Natural killer cell (primary cell): ENCODE measurements around the gene C22orf39. TPM values are rescaled to one million over a fixed set of nuclear protein-coding genes. Genes with fewer than 3 reads are reported as not detected.
A peak's percentile ranks its signal among the peaks of the same experiment; 100 is the strongest.

ENCODE experiments used
- ATAC-seq, 3 donors: fragments of 150-1000 bp in 2 of 3; fragments of 200-7000 bp in 1 of 3; cut with Tn5 transposase; 1 replicate in 1 of 3; 2 replicates in 2 of 3; pipeline ENCODE4 v1.10.0; 2021; ENCODE audit warnings: mild to moderate bottlenecking in 2 of 3, moderate library complexity in 2 of 3
- DNase-seq, 2 donors: peaks; one replicate each; pipeline versions ENCODE4 v3.0.0 to v3.0.0-alpha.2; 2013 to 2021; ENCODE audit warnings: mixed read lengths in 1 of 2
- H3K27ac ChIP-seq: one replicate; pipeline ENCODE4 v1.5.1; 2013; ENCODE audit warnings: mild to moderate bottlenecking, low read length
- H3K27me3 ChIP-seq: one replicate; pipeline ENCODE4 v1.6.1; 2013; ENCODE audit warnings: low read length; ENCODE audit not compliant: control insufficient read depth, insufficient read depth
- H3K36me3 ChIP-seq: one replicate; pipeline ENCODE4 v1.6.1; 2013; ENCODE audit warnings: low read length; ENCODE audit not compliant: control insufficient read depth, insufficient read depth
- H3K4me1 ChIP-seq: one replicate; pipeline ENCODE4 v1.6.1; 2013; ENCODE audit warnings: low read length; ENCODE audit not compliant: control insufficient read depth, insufficient read depth
- H3K4me3 ChIP-seq: one replicate; pipeline ENCODE4 v1.5.1; 2013; ENCODE audit warnings: low read length
- H3K9me3 ChIP-seq: one replicate; pipeline ENCODE4 v1.6.1; 2013; ENCODE audit warnings: low read length; ENCODE audit not compliant: control insufficient read depth, insufficient read depth
- H3K27ac Mint-ChIP-seq, 2 donors: one replicate each; pipeline ENCODE4 v1.8.0; 2022; ENCODE audit warnings: mild to moderate bottlenecking in 2 of 2, mixed read lengths in 2 of 2, moderate library complexity in 1 of 2
- H3K27me3 Mint-ChIP-seq, 2 donors: one replicate each; pipeline ENCODE4 v1.8.0; 2022; ENCODE audit warnings: low read depth in 2 of 2, mixed read lengths in 2 of 2
- H3K36me3 Mint-ChIP-seq: one replicate; pipeline ENCODE4 v1.8.0; 2022; ENCODE audit warnings: mixed read lengths
- H3K4me1 Mint-ChIP-seq, 2 donors: one replicate each; pipeline ENCODE4 v1.8.0; 2022; ENCODE audit warnings: mixed read lengths in 2 of 2
- H3K4me3 Mint-ChIP-seq: one replicate; pipeline ENCODE4 v1.8.0; 2022; ENCODE audit warnings: mild to moderate bottlenecking, moderate library complexity, mixed read lengths
- H3K9me3 Mint-ChIP-seq, 2 donors: one replicate each; pipeline ENCODE4 v1.8.0; 2022; ENCODE audit warnings: mixed read lengths in 2 of 2
- WGBS: methylation state at CpG from one replicate; pipeline ENCODE4 v1.1.7; 2013; ENCODE audit warnings: missing lambda C conversion rate; ENCODE audit not compliant: insufficient coverage; 5-methylcytosine and 5-hydroxymethylcytosine counted together
- intact Hi-C: fragments of 100-400 bp; cut with micrococcal nuclease; formaldehyde crosslinking; loops from one replicate; pipeline ENCODE4 v1.14.2; 2022
- total RNA-seq, 4 donors: library from RNA; stranded (reverse); fragments of 120-200 nt in 1 of 4; gene quantifications; one replicate each; pipeline versions ENCODE4 v1.2.3 to v1.2.4, GENCODE V29; 2013 to 2022
- TF ChIP-seq, protein P1 (sequence below): fragments of 200-600 bp; IDR thresholded peaks from one replicate; pipeline ENCODE4 v1.8.0; 2022; ENCODE audit warnings: antibody characterized with exemption

The C22orf39 gene
- total RNA-seq, 3 donors from 2014 or later (not counting 1 experiment from before 2014, with no cell fraction given), result 45.4 to 53.3 (median 50.2) TPM

- no peaks in the 10 kb centered on the region for H3K9me3 Mint-ChIP-seq
- intact Hi-C loops, result no loop called here
- H3K36me3 Mint-ChIP-seq, result no peaks in the 10 kb centered on the region
- Histone ChIP-seq H3K27ac (no peak overlapping the region), H3K27me3 (no peaks in the 10 kb centered on the region), H3K9me3 (no peaks in the 10 kb centered on the region), H3K4me1 (peaks cover 41% of the 10 kb centered on the region), H3K36me3 (peaks cover 24% of the 10 kb centered on the region), H3K4me3 (no peak overlapping the region)
- WGBS, result 85% methylated on average over 4 of the region's 4 CpGs
- H3K27ac Mint-ChIP-seq, result peak overlapping the region; percentile 77 to 81
- peaks cover 62 to 74% of the 10 kb centered on the region in 2 donors for H3K4me1 Mint-ChIP-seq
- DNase-seq (no peak), ATAC-seq (no peak)
- H3K27me3 Mint-ChIP-seq, result no peaks in the 10 kb centered on the region
- TF ChIP-seq, protein P1, sequence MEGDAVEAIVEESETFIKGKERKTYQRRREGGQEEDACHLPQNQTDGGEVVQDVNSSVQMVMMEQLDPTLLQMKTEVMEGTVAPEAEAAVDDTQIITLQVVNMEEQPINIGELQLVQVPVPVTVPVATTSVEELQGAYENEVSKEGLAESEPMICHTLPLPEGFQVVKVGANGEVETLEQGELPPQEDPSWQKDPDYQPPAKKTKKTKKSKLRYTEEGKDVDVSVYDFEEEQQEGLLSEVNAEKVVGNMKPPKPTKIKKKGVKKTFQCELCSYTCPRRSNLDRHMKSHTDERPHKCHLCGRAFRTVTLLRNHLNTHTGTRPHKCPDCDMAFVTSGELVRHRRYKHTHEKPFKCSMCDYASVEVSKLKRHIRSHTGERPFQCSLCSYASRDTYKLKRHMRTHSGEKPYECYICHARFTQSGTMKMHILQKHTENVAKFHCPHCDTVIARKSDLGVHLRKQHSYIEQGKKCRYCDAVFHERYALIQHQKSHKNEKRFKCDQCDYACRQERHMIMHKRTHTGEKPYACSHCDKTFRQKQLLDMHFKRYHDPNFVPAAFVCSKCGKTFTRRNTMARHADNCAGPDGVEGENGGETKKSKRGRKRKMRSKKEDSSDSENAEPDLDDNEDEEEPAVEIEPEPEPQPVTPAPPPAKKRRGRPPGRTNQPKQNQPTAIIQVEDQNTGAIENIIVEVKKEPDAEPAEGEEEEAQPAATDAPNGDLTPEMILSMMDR, result no peak
- peak overlapping the region; percentile 7 for H3K4me3 Mint-ChIP-seq
These were observed 34.6 kb downstream of the C22orf39 start for GRCh38 chr22:19412923-19413322.

- peaks cover 39% of the 10 kb centered on the region for H3K4me1 ChIP-seq
- no peak overlapping the region for H3K27ac ChIP-seq
- Mint-ChIP-seq H3K36me3 (peaks cover 3% of the 10 kb centered on the region), H3K27me3 (no peaks in the 10 kb centered on the region), H3K4me3 (peak overlapping the region; percentile 7), H3K4me1 (peaks cover 62 to 70% of the 10 kb centered on the region in 2 donors), H3K27ac (peak overlapping the region; percentile 77 to 81), H3K9me3 (no peaks in the 10 kb centered on the region)
- no peaks in the 10 kb centered on the region for H3K9me3 ChIP-seq
- 85% methylated on average over 4 of the region's 4 CpGs for WGBS
- no peaks in the 10 kb centered on the region for H3K27me3 ChIP-seq
- H3K36me3 ChIP-seq, result peaks cover 28% of the 10 kb centered on the region
- no peak overlapping the region for H3K4me3 ChIP-seq
- DNase-seq, result no peak
- intact Hi-C loops, result no loop called here
- no peak for ATAC-seq
- TF ChIP-seq, protein P1, result no peak
These were observed 35.0 kb downstream of the C22orf39 start for GRCh38 chr22:19412478-19412877.

DNA sequence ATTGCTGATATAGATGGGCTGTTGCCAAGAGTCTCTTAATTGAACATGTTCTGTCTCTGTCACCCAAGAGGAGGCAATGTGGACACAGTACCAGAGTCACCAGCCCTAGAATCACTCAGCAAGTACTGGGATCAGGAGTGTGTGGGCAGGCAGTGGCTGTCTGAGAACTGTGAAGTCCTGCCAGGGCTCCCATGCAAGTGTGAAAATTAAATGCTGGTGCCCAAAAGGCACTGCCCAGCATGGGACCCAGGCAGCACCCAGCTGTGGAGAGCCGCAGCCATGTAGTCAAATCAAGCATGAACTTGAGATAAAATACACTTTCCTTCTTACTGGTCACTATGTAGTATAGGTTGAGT is 35.8 kb downstream of the C22orf39 start:
- ATAC-seq (peak in 1 of 3 donors; percentile 45), DNase-seq (no peak)
- Histone ChIP-seq H3K9me3 (no peaks in the 10 kb centered on the region), H3K27ac (no peak overlapping the region), H3K36me3 (peaks cover 36% of the 10 kb centered on the region), H3K4me3 (no peak overlapping the region), H3K27me3 (no peaks in the 10 kb centered on the region), H3K4me1 (peaks cover 31% of the 10 kb centered on the region)
- WGBS, result no CpG with 5 or more reads among the region's 1 CpG
- Mint-ChIP-seq H3K27me3 (no peaks in the 10 kb centered on the region), H3K4me3 (no peak overlapping the region), H3K36me3 (peaks cover 8% of the 10 kb centered on the region), H3K4me1 (peaks cover 57 to 64% of the 10 kb centered on the region in 2 donors), H3K27ac (peak overlapping the region; percentile 77 to 81), H3K9me3 (no peaks in the 10 kb centered on the region)
- TF ChIP-seq, protein P1, result no peak
- intact Hi-C loops, result no loop called here
